Chondrocyte (in vitro differentiated cells): ENCODE data around the gene SMCR8. TPM values are rescaled to one million over a fixed set of nuclear protein-coding genes. Genes with fewer than 3 reads are reported as not detected.
"Not testable (repeated sequence)": the region's sequence is repeated elsewhere in the genome, so short reads cannot be mapped to it uniquely, and the experiment has no call there.

Experiments used
- DNase-seq: peaks from one replicate; pipeline ENCODE4 v3.0.0; 2021; ENCODE audit warnings: mixed read lengths, low spot score
- H3K27ac Mint-ChIP-seq: one replicate; pipeline ENCODE4 v1.8.0; 2021; ENCODE audit warnings: mild to moderate bottlenecking, moderate library complexity, mixed read lengths; ENCODE audit not compliant: unreplicated experiment
- H3K27me3 Mint-ChIP-seq: 2 replicates; pipeline ENCODE4 v1.8.0; 2021; ENCODE audit warnings: low read depth, mixed read lengths
- H3K36me3 Mint-ChIP-seq: 2 replicates; pipeline ENCODE4 v1.8.0; 2021; ENCODE audit warnings: low read depth, mixed read lengths
- H3K4me1 Mint-ChIP-seq: 2 replicates; pipeline ENCODE4 v1.8.0; 2021; ENCODE audit warnings: low read depth, mild to moderate bottlenecking, mixed read lengths
- H3K4me3 Mint-ChIP-seq: one replicate; pipeline ENCODE4 v1.8.0; 2021; ENCODE audit warnings: mild to moderate bottlenecking, moderate library complexity, mixed read lengths; ENCODE audit not compliant: unreplicated experiment
- H3K9me3 Mint-ChIP-seq: 2 replicates; pipeline ENCODE4 v1.8.0; 2021; ENCODE audit warnings: low read depth, mixed read lengths
- total RNA-seq: library from RNA; stranded (reverse); gene quantifications from 3 replicates; pipeline ENCODE4 v1.2.1, GENCODE V29; 2021
- TF ChIP-seq, protein P1 (sequence below): fragments of 200-600 bp; sonication (generic); IDR thresholded peaks from 2 replicates; pipeline ENCODE4 v1.5.0; 2021; ENCODE audit warnings: antibody characterized with exemption, mild to moderate bottlenecking, moderate library complexity

The SMCR8 gene
- total RNA-seq, 1 donor from 2014 or later, result 16.1 TPM

GRCh38 chr17:18327556-18327955 lies 12.5 kb downstream of the SMCR8 start:
- DNase-seq, result no peak
- Mint-ChIP-seq H3K4me3 (no peak overlapping the region), H3K27ac (no peak overlapping the region), H3K4me1 (no peaks in the 10 kb centered on the region), H3K27me3 (no peaks in the 10 kb centered on the region), H3K9me3 (no peaks in the 10 kb centered on the region), H3K36me3 (peaks cover 17% of the 10 kb centered on the region)
- TF ChIP-seq, protein P1, sequence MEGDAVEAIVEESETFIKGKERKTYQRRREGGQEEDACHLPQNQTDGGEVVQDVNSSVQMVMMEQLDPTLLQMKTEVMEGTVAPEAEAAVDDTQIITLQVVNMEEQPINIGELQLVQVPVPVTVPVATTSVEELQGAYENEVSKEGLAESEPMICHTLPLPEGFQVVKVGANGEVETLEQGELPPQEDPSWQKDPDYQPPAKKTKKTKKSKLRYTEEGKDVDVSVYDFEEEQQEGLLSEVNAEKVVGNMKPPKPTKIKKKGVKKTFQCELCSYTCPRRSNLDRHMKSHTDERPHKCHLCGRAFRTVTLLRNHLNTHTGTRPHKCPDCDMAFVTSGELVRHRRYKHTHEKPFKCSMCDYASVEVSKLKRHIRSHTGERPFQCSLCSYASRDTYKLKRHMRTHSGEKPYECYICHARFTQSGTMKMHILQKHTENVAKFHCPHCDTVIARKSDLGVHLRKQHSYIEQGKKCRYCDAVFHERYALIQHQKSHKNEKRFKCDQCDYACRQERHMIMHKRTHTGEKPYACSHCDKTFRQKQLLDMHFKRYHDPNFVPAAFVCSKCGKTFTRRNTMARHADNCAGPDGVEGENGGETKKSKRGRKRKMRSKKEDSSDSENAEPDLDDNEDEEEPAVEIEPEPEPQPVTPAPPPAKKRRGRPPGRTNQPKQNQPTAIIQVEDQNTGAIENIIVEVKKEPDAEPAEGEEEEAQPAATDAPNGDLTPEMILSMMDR, result no peak

DNA sequence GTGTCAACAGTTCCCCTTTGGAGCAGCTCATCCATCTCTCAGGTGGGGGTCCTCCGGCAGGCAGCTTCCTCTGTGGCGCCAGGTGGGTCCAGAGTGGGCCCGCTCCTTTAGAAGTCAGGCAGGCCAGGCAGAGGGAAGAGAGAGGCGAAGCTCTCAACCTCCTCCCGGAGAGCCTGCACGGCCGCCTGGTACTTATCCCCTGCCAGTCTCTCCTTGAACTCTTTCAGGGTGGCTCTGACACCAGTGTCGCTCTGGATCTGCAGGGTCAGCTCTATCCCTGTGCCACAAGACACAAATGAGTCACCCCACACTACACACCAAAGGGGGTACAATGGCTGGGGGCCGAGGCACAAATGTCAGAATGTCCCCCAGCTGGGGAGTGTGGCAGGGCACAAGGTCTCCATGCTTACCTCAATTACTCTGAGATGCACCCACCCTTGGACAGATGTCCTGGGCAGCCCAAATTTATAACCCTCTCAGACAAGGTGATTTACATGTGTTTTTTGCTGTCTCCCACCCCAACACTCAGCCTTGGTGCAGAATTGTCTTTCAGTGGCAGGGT lies 13.6 kb downstream of the SMCR8 start:
- H3K36me3 Mint-ChIP-seq, result peaks cover 14% of the 10 kb centered on the region

DNA sequence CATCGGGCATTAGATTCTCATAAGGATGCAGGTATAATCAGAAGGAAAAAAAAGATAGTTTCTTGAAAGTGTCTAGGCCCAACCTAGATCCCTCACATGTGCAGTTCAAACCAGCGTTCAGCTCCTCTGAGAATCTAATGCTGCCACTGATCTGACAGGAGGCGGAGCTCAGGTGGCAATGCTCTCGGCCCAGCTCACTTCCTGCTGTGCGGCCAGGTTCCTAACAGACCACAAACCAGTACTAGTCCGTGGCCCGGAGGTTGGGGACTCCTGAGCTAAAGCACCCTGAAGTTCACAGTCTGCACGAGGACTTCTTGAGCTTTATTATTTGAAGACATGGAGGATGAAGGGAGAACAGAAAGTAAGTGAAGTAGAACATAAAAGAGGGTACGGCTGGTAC lies 16.8 kb downstream of the SMCR8 start:
- H3K27ac Mint-ChIP-seq, result no peak overlapping the region
- no peaks in the 10 kb centered on the region for H3K27me3 Mint-ChIP-seq
- H3K4me3 Mint-ChIP-seq, result no peak overlapping the region
- no peaks in the 10 kb centered on the region for H3K36me3 Mint-ChIP-seq
- no peaks in the 10 kb centered on the region for H3K4me1 Mint-ChIP-seq
- no peaks in the 10 kb centered on the region for H3K9me3 Mint-ChIP-seq
- DNase-seq, result no peak
- TF ChIP-seq, protein P1, result no peak

More for the DNA sequence above, 13.6 kb downstream of the SMCR8 start:
- Mint-ChIP-seq H3K4me3 (no peak overlapping the region), H3K4me1 (no peaks in the 10 kb centered on the region), H3K27ac (no peak overlapping the region), H3K9me3 (no peaks in the 10 kb centered on the region), H3K27me3 (no peaks in the 10 kb centered on the region)
- DNase-seq, result no peak
- TF ChIP-seq, protein P1, result no peak

- no peaks in the 10 kb centered on the region for H3K27me3 Mint-ChIP-seq
- no peak overlapping the region for H3K27ac Mint-ChIP-seq
Measured at GRCh38 chr17:18332909-18333489, 17.9 kb downstream of the SMCR8 start.

GRCh38 chr17:18338158-18338557 lies 23.1 kb downstream of the SMCR8 start:
- H3K9me3 Mint-ChIP-seq, DNase-seq, H3K27me3 Mint-ChIP-seq, H3K36me3 Mint-ChIP-seq, H3K27ac Mint-ChIP-seq, H3K4me1 Mint-ChIP-seq, H3K4me3 Mint-ChIP-seq: not testable (repeated sequence)

More at GRCh38 chr17:18332909-18333489, 17.9 kb downstream of the SMCR8 start:
- H3K4me3 Mint-ChIP-seq, result no peak overlapping the region
- no peaks in the 10 kb centered on the region for H3K9me3 Mint-ChIP-seq
- TF ChIP-seq, protein P1, result no peak
- H3K36me3 Mint-ChIP-seq, result no peaks in the 10 kb centered on the region
- DNase-seq, result no peak
- H3K4me1 Mint-ChIP-seq, result no peaks in the 10 kb centered on the region

- Mint-ChIP-seq H3K9me3 (no peaks in the 10 kb centered on the region), H3K4me3 (no peak overlapping the region), H3K27me3 (no peaks in the 10 kb centered on the region), H3K36me3 (no peaks in the 10 kb centered on the region), H3K4me1 (no peaks in the 10 kb centered on the region), H3K27ac (no peak overlapping the region)
- no peak for DNase-seq
- TF ChIP-seq, protein P1, result no peak
Measured at GRCh38 chr17:18339933-18340332, 24.8 kb downstream of the SMCR8 start.
